ENCODE results near the gene LRIG1. TPM values are rescaled to one million over a fixed set of nuclear protein-coding genes. Genes with fewer than 3 reads are reported as not detected.

The LRIG1 gene, protein sequence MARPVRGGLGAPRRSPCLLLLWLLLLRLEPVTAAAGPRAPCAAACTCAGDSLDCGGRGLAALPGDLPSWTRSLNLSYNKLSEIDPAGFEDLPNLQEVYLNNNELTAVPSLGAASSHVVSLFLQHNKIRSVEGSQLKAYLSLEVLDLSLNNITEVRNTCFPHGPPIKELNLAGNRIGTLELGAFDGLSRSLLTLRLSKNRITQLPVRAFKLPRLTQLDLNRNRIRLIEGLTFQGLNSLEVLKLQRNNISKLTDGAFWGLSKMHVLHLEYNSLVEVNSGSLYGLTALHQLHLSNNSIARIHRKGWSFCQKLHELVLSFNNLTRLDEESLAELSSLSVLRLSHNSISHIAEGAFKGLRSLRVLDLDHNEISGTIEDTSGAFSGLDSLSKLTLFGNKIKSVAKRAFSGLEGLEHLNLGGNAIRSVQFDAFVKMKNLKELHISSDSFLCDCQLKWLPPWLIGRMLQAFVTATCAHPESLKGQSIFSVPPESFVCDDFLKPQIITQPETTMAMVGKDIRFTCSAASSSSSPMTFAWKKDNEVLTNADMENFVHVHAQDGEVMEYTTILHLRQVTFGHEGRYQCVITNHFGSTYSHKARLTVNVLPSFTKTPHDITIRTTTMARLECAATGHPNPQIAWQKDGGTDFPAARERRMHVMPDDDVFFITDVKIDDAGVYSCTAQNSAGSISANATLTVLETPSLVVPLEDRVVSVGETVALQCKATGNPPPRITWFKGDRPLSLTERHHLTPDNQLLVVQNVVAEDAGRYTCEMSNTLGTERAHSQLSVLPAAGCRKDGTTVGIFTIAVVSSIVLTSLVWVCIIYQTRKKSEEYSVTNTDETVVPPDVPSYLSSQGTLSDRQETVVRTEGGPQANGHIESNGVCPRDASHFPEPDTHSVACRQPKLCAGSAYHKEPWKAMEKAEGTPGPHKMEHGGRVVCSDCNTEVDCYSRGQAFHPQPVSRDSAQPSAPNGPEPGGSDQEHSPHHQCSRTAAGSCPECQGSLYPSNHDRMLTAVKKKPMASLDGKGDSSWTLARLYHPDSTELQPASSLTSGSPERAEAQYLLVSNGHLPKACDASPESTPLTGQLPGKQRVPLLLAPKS
- 100 to 1,000 TPM; 119 to 186 TPM for total RNA-seq

DNA sequence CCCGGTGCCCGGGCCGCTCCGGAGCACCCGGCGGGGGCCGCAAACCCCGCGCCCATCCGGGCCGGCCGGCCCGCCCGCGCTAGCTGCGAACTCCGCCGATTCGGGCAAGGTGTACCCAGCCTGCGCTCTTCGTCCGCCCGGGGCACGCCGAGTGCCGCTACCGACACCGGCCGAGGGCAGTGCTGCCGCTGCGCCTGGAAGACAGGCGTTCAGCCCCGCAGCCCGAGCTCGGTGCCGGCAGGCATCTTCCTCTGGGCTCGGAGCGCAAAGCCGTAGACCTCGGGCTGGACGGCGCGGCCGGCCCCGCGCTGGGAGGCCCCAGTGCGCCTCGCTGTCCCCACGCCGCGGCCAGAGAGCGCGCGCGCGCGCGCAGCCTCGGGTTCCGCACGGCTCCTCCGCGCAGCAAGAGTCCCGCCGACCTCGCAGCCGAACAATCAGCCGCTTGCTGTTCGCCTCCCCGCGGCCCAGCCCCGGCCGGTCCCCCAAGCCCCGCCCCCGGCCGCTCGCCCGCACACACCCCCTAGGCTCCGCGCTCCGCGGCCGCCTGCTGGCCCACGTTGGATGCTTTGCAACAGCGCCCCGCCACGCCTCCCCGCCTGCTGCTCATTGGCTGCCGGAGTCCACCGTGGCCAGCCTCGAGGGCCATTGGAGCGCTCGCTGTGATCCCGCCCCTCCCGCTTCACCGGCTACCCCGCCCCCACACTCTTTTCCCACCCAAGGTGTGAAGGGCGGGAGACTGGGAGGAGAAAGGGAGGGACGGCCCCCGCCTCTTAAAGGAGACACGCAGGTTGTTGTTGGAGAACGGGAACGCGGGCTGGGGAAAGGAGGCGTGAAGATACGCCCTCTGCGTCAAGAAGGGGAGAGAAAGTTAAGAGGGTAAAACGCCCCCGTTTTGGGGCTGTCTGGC, at the start of gene LRIG1:
LRIG1 (minus strand) TSS at position 447 of the 907 bp plus-strand sequence. CDS start 615 bp downstream, outside the sequence.
- intact Hi-C loops (cut with DNase I) = loop anchor here (2.0 to 10.0 kb wide), 3 partner anchors 82 to 316 kb away; no protein-coding TSS in a partner anchor
- WGBS = under 1% methylated on average over 41 of the region's 109 CpGs
- Histone ChIP-seq H3K27ac (peak within 1 kb of the TSS; percentile 92 to 97), H3K4me3 (peak within 1 kb of the TSS; percentile 98 to 99), H3K4me1 (replicated peaks) (peaks cover under 1% of the 10 kb centered on the region), H3K9me3 (no peaks in the 10 kb centered on the region), H3K36me3 (no peaks in the 10 kb centered on the region), H3K27me3 (replicated peaks; ENCODE audit: insufficient read depth) (no peaks in the 10 kb centered on the region)
- peak; percentile 100 for DNase-seq (ENCODE audit: low spot score)
- peak; percentile 86 for TF ChIP-seq POLR2A (IDR thresholded peaks at IDR 0.05)
- TF ChIP-seq POLR2AphosphoS5 (IDR thresholded peaks at IDR 0.05) = peak; percentile 97
- TF ChIP-seq, protein P1, sequence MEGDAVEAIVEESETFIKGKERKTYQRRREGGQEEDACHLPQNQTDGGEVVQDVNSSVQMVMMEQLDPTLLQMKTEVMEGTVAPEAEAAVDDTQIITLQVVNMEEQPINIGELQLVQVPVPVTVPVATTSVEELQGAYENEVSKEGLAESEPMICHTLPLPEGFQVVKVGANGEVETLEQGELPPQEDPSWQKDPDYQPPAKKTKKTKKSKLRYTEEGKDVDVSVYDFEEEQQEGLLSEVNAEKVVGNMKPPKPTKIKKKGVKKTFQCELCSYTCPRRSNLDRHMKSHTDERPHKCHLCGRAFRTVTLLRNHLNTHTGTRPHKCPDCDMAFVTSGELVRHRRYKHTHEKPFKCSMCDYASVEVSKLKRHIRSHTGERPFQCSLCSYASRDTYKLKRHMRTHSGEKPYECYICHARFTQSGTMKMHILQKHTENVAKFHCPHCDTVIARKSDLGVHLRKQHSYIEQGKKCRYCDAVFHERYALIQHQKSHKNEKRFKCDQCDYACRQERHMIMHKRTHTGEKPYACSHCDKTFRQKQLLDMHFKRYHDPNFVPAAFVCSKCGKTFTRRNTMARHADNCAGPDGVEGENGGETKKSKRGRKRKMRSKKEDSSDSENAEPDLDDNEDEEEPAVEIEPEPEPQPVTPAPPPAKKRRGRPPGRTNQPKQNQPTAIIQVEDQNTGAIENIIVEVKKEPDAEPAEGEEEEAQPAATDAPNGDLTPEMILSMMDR (IDR thresholded peaks at IDR 0.05) = peak; percentile 33 to 63 (median 50)

DNA sequence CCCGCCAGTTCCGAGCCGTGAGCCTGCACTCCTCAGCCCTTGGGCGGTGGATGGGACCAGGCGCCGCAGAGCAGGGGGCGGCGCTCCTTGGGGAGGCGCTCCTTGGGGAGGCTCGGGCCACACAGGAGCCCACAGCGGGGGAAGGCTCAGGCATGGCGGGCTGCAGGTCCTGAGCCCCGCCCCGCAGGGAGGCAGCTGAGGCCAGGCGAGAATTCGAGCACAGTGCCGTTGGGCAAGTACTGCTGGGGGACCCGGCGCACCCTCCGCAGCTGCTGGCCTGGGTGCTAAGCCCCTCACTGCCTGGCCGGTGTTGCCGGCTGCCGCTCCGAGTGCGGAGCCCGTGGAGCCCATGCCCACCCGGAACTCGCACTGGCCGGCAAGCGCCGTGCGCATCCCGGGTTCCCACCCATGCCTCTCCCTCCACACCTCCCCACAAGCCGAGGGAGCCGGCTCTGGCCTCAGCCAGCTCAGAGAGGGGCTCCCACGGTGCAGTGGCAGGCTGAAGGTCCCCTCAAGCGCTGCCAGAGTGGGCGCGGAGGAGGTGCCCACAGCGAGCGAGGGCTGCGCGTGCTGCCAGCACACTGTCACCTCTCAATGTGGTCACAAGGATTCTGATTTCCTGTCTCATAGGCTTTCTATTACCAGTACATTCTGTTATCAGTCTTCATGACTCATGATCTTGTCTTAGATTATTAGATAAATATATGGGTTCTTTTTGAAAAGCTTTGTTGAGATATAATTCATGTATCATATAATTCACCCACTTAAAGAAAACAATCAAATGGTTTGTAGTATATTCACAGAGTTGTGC, 44.0 kb upstream of the LRIG1 start:
- WGBS = 96% methylated on average over 41 of the region's 43 CpGs
- H3K27me3 ChIP-seq (replicated peaks; ENCODE audit: insufficient read depth) = no peaks in the 10 kb centered on the region
- TF ChIP-seq, protein P1 (IDR thresholded peaks at IDR 0.05) = no peak
- TF ChIP-seq POLR2AphosphoS5 (IDR thresholded peaks at IDR 0.05) = no peak
- TF ChIP-seq POLR2A (IDR thresholded peaks at IDR 0.05) = no peak
- intact Hi-C loops (cut with DNase I) = no loop called here
- no peaks in the 10 kb centered on the region for H3K36me3 ChIP-seq
- DNase-seq (ENCODE audit: low spot score) = no peak
- no peak overlapping the region for H3K27ac ChIP-seq
- no peaks in the 10 kb centered on the region for H3K4me1 ChIP-seq (replicated peaks)
- no peaks in the 10 kb centered on the region for H3K9me3 ChIP-seq
- H3K4me3 ChIP-seq = no peak overlapping the region

DNA sequence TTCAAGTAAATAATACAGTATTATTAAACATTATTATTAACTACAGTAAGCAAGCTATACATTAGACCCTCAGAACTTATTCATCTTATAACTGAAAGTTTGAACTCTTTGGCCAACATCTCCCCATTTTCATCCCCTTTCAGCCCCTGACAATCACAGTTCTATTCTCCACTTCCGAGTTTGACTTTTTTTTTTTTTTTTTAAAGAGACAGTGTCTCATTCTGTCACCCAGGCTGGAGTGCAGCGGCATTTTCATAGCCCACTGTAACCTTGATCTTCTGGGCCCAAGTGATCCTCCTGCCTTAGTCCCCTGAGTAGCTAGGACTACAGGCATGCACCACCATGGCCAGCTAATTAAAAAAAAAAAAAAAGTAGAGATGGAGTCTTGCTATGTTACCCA, 41.3 kb upstream of the LRIG1 start:
- no peak for TF ChIP-seq POLR2A (IDR thresholded peaks at IDR 0.05)
- TF ChIP-seq, protein P1 (IDR thresholded peaks at IDR 0.05) = no peak
- no peak for TF ChIP-seq POLR2AphosphoS5 (IDR thresholded peaks at IDR 0.05)
- intact Hi-C loops (cut with DNase I) = no loop called here
- Histone ChIP-seq H3K36me3 (no peaks in the 10 kb centered on the region), H3K27ac (no peak overlapping the region), H3K4me3 (no peak overlapping the region), H3K4me1 (replicated peaks) (no peaks in the 10 kb centered on the region), H3K27me3 (replicated peaks; ENCODE audit: insufficient read depth) (no peaks in the 10 kb centered on the region), H3K9me3 (no peaks in the 10 kb centered on the region)
- no peak for DNase-seq (ENCODE audit: low spot score)
- 62% methylated on average over 2 of the region's 2 CpGs for WGBS

Measured in prostate gland (tissue), 2 donors.